Activated naive CD4-positive, alpha-beta T cell treated with Interleukin-2 at 50 U/mL for 16 hours (primary cell): ENCODE measurements around the gene LRRFIP1.
A peak's percentile ranks its signal among the peaks of the same experiment; 100 is the strongest.

Experiments used
- DNase-seq: peaks from one replicate; pipeline ENCODE4 v3.0.0-alpha.2; 2020

LRRFIP1 gene

DNA sequence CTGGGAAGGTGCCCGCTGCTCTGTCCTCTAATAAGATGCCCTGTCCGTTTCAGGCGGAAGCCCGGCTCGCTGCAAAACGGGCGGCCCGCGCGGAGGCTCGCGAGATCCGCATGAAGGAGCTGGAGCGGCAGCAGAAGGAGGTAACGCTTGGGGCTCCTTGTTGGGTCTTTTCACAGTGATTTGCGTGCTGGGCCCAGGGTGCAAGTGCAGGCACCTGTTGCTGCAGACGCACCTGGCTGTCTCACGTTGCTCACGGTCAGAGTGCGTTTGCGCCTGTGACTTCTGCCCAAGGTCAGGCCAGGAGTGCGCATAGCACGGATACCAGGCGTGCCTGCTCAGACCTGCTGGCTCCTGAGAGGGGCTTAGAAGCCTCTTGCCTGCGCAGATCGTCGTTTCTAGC lies 81.1 kb downstream of the LRRFIP1 start:
- no peak for DNase-seq

DNA sequence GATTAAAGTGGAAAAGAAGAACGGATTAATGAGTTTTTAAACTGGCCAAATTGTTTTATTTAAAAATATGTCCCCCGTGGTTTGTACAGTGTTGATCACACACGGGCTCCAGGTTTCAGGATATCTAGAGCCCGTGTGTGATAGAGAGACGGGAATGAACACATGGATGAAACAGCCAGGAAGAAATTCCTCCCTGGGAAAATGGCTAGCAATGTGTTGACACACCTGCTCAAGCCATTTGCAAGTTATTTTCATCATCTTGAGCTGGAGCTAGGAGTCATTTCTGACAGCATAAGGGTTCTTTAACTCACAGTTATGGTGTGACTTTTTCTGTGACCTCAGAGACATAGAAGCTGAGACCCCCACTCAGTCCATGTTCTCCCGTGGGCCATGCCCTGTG lies 81.6 kb downstream of the LRRFIP1 start:
- DNase-seq: no peak

DNA sequence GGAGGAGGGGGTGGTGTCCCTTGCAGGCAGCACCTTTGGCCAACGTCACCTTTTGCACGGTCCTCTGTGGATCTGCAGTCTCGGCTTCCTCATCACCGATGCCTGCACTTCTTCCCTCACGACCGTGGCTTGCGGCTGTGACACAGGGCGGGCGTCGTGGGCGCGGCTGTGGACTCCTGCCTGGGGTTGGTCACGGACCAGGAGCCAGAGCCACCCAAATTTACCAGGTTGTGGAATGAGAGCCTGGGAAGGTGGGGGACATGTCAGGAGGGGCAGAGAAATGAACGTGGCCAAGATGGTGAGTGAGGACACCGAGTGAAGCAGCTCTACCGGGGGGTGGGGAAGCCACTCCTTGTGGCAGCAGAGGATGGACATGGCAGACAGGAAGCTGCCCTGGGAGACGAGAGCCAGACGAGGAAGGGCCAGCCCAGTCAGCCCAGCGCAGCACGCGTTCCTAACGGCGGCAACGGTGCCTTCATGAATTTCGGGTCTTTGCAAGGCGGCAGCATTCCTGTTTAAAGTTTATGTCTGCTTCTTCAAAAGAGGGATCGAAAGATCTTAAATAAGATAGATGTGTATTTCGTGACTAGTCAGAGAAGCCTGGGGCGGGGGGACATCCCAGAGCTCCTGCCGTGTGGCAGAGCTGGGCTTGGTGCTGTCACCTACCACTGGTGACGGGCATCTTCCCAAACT lies 84.2 kb downstream of the LRRFIP1 start:
- no peak for DNase-seq

DNA sequence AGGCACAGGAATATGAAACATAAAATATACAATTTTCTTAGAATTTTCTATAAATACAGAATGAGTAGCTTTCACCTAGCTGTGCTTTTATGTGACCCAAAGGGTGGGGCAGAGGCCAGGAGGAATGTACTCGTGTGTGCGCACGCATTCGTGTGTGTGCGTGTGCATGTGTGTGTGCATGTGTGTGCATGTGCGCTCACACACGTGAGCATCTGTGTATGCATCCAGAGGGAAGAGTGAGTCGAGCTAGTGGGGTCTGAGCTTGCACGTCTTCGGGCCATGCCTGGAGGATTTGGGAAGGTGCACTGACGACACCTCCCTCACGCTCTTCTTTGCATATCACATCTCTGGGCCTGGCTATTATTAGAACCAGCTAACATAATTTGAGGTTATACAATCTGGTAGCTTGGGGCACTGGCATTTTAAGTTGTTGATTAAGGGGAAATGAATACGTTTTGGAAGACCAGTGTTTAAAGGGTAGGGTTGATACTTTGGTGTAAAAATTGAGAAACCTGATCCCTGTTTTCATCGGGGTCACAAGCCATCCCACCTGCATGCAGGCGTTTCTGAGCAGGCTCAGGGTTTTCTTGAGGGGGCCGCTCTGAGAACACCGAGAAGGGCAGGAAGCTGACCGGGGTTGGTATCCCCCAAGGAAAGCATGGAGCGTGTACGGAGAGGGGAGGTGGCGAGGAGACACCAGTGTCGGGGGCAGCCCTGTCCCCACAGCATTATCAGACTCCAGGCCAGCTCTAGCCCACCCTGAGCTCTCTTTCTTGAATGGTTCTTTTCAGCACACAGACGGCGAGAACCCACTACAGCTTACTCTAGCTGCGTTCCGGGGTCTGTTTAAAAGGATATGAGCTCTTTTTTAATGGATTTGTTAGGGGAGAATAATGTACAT lies 85.3 kb downstream of the LRRFIP1 start:
- DNase-seq: no peak

DNA sequence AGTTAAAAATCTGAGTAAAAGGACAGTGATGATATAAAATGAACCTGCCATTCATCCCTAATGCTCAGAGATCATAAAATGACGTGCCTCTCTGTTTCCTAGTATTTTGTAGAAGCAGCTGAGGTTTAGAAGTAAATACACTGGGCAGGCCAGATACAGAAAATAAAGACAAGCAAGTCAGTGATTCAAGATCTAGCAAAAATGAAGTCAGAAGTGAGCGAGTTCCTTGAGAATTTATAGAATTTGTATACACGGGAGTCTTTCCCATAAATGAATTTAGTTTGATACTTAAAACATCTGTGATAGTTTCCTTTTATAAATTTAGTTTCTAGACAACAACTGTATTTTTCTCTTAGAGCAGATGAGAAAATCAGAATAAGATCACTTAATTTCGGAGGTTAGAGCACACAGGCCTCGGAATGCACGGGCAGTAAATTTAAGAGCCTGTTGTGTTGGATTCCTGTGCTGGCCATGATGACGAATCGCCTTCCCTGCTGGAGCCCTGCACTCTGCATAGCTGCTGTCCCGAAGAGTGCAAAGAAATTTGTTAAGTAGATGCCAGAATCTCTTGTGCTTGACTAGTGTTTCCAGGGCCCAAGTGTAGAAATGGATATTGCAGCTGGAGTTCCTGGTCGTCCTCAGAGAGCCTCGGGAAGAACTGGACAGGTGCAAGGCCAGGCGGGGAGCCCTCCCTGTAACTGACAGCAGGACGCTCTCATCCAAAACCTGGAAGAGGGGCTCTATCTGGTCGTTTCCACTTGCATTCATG lies 87.5 kb downstream of the LRRFIP1 start:
- no peak for DNase-seq

DNA sequence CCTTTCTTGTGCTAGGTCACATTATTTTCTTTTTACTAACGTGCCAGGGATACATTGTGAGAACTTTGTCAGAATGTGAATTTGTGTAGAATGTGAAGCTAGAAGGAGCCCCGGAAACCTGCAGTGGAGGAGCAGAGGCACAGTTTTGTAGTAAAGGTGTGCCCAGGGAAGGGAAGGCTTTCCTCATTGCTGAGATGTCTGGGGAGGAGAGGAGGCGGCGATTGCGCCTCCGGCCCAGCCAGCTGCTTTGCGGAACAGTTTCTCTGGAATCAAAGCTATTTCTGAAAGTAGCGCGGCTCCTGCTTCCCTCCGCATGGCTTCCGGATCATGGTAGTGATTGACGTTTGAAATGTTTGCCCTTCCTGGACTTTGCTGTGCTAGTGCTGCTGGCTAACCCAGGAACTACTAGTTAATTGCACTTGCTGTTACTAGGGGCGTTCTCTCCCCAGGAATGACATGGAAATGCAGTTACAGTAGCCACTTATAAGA lies 88.1 kb downstream of the LRRFIP1 start:
- no peak for DNase-seq

DNA sequence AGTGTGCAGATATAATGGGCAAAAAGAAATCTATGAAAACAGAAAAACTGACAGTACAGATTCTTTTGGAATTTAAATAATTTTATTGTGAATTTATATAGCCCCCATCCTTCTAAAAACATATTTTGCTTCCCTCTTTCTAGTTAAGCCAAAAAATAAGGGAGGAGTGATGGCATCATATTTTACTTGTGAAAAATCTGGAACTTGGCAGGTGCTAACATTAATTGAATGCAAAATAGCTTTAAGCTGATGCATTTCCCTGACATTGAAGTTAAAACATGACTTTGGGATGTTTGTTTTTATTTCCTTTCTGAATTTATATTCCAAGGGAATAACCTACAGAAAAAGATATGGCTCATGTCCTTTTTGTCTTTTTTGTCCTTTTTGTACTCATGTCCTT lies 88.6 kb downstream of the LRRFIP1 start:
- no peak for DNase-seq

DNA sequence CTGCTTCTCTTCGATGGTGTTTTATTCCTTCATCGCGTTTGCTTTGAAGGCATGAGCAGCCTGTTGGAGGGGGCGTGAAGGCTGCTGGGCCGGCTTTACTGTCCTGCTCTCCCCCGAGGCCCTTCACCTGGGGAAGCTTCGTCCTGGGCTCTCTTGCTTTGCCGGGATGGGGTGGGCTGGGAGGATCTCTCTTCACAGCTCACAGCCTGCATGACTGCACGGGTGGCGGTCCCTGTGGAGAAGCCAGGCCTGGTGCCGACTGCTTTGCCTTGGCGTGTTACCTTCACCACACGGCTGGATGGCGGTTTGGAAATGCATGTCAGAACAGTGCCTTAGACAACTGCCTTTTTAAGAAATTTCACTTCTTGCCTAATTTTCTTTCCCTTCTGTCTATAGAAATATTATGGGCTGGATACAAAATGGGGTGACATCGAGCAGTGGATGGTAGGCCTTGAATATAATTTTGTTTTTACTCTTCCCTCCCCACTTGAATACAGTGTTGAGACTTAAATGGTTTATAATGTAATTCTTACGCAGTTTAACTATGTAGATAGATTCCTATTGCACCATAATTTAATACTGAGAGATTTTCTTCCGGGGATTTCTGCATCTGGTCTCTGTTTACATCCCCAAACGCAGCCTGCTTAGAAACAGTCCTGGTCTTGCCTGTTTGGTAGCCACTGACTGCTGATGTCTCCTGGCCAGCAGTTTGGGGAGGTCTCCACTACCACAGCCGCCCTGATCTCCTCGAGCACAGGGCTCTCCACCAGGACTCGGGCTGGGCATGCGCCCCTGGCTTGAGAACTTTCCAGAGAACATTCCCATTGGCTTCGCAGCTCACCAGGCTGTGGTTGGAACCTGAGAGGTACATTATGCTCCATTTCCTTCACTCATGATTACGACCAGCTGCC lies 90.2 kb downstream of the LRRFIP1 start:
- DNase-seq: no peak

DNA sequence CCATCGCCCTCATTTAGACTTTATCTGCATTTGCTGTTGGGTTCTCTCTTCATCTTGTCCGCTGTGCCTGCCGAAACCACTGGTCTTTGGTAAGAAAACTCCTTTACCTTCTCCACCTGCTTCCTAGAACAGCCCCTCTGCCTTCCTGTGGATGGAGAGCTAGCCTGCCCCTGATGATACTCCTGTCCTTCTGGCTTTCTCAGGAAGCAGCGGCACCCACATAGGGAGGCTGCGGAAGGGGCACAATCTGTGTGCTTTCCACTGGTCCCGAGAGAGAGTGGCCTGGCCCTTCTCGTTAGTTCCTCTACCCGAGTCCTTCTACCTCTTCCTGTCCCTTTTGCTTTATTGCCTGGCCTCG lies 90.9 kb downstream of the LRRFIP1 start:
- DNase-seq: no peak

DNA sequence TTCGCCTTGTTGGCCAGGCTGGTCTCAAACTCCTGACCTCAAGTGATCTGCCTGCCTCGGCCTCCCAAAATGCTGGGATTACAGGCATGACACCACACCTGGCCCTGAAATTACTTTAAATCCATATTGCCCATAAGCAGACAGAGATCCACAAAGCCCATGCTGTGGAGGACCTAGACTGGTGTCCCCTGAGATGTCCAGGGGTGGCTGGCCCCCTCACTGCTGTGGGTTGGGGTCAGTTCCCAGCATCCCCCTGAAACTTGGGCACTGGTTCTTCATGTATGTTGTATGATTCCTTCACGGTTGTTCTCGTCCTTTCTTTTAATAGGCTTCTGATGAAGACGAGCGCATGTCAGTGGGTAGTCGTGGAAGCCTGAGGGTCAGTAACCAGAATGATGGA lies 93.1 kb downstream of the LRRFIP1 start:
- DNase-seq: no peak

DNA sequence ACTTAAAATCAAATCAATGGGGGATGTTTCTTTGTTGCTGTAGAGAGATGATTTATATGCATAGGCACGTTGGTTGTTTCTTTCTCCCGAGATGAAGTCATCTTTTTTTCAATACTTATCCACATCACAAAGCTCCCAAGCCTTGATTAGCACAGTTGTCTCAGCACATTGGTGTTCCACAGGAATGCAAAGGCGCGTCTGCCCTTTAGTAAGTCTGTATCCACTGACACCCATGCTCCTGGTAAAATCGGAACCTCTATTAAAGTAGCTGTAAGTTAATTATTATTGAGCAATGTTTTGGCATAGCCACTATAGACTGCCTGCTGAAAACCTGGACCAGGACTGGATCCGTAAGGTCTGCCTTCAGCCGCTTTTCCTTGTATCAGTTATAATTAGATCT lies 93.6 kb downstream of the LRRFIP1 start:
- no peak for DNase-seq

DNA sequence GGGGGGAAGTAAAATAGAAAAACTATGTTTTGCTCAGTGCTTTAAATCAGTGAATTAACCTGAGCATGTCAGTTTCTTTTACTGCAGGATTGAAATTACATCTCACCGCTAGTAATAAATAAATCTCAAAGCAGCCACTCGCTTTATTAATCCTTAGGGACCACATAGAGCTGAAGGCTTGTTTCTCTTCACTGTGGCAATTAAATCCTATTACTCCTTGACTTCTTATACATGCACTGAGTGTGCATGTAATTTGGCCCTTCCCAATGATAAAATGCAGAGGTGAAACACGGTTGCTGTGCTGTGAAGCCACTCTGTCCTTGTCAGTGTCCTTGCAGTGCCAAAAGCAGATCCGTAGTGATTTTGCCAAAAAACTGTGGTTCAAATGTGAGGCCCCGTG lies 94.1 kb downstream of the LRRFIP1 start:
- DNase-seq: no peak

DNA sequence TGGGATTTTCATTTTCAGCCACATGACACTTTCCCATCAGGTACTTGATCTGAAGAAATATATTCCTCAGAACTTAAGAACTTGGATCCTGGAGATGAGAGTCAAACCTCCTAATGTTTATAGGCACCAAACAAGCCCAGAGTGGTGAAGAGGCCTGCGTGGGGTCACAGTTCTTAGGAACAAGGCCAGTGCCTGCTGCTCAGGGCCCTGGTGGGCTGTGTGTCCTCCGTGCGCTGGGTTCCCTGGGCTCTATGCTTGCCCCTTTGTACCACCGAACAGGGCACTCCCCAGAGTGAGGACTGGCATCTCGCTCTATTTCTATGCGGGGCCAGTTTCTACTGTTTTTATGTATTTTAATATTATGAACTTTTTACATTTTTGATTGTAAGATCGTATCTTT lies 95.2 kb downstream of the LRRFIP1 start:
- DNase-seq: no peak

DNA sequence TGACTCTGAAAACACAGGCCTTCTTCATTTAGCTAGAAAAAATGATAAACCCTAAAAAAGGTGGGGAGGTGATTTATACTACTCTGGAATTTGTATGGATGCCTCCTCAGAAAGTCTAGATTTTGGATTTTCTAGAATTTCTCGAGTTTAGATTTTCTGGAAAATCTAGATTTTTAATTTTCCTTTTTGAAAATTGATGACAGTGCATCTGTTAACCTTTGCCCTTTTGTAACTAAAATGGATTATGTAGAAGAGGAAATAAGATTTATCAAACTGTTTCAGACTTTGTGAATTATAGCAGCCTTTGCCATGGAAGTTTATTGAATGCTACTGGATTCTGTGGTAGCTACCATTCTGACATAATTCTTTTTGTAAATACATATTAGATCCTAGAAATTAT lies 95.6 kb downstream of the LRRFIP1 start:
- DNase-seq: no peak

DNA sequence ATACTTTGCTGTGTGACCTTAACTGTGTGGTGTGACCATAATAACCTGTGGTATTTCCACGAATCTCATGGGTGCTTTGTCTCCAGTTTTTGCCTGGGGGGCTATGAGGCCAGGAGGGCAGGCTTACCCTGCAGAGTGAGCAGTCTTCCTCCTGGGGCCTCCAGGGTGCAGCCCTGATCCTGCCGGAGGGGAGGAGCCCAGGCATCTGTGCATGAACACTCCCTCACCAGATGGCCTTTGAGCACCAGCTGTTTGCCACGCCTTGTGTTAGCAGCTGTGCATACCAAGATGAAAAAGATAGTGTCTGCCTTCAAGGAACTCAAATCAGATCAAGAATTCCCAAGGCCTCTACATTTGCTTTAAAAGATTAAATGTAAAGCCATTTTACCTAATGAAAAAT lies 96.2 kb downstream of the LRRFIP1 start:
- no peak for DNase-seq

DNA sequence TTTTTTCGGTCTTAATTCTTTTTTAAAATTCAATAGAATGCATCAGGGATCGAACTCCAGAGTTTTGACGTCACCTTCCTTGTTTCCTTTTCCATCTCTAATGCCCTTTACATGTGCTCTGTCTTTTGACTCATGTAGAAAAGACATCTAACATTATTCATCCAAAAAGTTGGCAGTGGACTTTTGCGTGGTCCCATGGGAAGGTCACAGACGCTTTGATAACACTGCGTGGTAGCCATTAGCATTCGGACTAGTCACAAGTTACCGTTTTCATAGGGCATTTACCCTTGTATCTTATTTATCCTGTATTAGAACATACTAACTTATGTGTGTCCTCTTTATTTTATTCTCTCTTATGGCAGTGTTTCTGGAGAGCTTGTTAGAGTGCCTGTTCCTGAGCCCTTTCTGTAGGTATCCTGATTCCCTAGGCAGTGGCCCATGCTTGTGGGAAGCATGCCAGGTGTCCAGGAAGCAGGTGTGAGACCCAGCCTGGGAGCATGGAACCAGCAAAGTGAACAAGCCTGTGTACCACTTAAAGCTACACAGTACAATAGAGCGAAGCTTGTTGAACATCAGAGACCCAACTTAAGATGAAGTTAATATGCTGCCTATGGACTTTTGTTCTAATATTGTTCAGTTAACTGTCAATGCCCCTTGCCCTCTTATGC lies 97.6 kb downstream of the LRRFIP1 start:
- DNase-seq: no peak

DNA sequence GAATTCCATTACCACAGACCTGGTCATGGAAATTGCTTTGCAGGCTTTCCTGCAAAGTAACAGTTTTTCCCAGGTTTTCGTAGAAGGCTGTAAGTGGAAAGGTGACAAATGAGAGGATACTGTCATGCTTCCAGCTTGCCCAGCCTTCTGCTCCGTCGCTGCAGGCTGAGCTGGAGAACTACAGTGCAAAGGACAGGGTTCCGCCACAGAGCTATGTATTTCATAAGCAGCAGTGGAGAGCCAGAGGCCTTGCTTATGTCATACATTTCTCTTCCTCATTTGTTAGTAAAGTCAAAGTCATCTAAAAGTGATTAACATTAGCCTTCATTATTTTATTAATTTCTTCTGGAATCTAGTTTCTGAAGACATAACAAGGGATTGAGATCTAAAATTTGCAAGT lies 98.3 kb downstream of the LRRFIP1 start:
- DNase-seq: no peak

DNA sequence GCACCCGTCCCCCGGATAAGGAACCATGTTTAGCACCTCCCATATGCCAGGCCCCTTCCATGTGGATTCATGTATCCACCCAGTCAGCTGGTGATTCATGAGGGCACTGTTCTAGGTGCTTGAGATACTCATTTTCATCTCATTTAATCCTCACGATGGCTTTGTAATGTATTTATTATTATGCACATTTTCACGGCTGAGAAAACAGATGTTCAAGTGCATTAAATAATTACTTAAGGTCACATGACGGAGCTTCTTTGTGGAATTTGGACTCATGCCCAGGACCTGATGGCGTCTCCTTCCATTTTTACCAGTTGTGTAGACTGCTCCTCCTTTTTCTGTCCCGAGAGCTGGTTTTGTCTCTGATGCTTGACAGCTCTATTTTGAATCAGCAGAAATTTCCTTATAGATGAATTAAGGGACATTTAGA lies 99.0 kb downstream of the LRRFIP1 start:
- no peak for DNase-seq

DNA sequence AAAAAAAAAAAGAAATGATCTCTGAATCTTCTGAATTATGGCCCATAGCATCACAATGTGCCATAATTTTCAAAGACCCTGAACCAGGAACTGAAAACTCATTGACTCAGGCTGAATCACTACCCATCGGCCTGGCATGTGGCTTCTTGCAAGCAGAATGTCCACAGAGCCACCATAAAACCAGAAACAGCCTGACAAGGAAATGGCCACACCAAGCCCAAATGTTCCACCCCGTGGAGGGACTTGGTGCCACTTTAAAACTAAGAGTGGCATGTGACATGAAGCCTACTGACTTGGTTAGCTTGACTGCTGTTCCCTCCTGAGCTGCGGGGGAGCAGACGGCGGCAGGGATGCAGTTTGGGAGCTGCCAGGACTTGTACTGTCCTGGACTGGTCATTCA lies 100.0 kb downstream of the LRRFIP1 start:
- DNase-seq: no peak

DNA sequence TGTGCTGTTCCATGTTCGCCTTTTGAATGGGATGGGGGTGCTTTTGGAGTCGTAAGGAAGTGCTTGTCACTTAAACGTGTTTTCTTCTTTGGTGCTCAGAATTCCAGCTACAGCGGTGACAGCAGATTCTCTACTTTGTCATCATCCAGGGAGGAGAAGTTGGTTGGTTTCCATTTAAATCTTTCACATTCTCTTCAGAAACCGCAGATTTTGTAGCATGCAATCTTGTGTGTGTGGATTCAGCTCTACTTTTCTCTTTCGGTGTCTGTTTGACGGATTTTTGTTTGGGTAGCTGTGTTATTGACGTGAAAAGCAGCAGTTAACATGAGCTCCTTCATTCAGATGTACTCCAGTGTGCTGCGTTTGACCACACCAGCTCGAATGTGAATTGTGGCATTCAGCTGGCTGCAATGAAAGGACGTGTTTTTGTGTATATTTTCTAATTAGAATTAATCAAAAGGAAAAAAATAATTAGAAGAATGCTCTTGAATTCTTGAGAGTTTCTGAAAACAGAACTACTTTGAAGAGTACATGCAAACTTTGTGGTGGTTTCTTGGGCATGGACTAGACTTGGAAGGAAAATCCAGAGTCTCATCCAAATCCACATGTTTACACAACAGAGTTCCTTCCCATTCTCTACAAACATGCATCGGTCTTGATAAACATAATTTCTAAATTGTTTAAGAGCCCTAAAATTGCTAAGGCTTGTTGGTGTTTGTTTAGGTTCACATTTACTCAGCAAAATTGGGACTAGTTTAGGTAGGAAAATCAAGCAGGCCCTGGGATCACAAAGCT lies 102.5 kb downstream of the LRRFIP1 start:
- DNase-seq: no peak

DNA sequence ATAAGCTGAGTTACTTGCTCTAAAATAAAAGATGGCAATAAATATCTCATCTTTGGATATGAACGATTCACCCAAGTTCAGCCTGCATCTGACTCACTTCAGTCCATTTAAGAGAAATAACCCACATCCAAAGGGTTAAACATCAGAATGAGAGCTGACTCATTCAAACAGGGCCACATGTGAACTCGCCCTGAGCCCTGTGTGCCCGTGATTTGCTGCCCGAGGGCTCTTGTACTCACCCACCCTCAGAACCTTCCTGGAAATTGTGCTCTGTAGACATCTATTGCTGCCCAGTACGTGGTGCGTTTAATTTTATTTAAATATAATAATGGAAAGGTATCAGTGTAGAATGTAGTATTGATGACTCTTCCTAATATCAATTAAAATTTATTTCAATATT lies 104.3 kb downstream of the LRRFIP1 start:
- peak; percentile 57 for DNase-seq
